GM18511 (cell line): ENCODE measurements around the gene UTP14C.
"Not testable (repeated sequence)": the region's sequence is repeated elsewhere in the genome, so short reads cannot be mapped to it uniquely, and the experiment has no call there.

Experiments
- ATAC-seq: cut with Tn5 transposase; IDR thresholded peaks from one replicate; pipeline ENCODE4 v1.9.1; 2021; ENCODE audit warnings: mild to moderate bottlenecking, moderate library complexity; ENCODE audit not compliant: unreplicated experiment

The UTP14C gene

GRCh38 chr13:52001120-52001731, 23.3 kb upstream of the UTP14C start:
- peak; percentile 89 for ATAC-seq

DNA sequence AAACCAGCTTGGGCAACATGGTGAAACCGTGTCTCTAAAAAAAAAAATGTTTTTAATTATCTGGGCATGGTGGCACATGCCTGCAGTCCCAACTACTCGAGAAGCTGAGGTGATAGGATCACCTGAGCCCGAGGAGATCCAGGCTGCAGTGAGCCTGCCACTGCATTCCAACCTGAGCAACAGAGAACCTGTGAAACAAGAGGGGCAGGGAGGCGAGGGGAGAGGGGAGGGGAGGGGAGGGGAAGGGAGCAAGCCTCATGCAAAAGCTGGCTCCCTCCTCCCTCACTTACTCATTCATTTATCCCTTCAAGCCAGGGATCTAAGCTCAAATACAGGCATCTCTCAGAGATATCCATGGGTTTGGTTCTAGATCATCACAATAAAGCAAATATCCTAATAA, 22.1 kb upstream of the UTP14C start:
- ATAC-seq = no peak

GRCh38 chr13:52003541-52003940, 20.9 kb upstream of the UTP14C start:
- no peak for ATAC-seq

- no peak for ATAC-seq
Measured at GRCh38 chr13:52004511-52005170, 19.9 kb upstream of the UTP14C start.

- no peak for ATAC-seq
Measured at GRCh38 chr13:52005841-52006522, 18.5 kb upstream of the UTP14C start.

DNA sequence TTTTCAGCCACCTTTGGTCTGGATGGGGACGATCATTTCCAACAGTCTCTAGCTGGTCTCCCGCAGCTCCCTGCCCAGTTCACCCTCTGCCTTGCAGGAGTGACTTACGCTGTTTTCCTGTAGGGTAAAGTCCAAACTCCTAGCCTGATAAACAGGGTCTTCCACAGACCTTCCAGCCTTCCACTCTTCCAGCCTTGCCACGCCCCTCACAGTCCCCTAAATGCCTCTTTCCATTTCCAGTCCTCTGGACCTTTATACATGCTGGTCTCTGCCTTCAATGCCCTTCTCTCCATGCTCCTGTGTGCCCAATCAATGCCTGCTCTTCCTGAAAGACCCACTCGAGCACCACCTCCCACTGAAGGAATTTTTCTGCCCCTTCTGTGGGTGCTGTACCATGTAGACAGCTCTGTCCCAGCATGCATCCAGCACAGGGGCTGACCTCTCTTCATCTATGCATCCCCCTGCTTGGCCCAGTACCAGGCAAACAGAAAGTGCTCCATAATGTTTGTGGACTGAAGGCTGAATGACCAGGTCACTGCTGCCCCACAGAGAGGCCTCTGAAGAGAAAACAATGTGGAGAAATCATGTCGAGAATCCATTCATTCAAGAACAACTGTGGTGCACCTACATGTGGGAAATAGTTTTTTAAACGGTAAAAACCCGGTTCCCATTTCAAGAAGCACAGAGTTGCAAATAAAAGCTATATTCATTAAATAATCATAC, 17.8 kb upstream of the UTP14C start:
- ATAC-seq = no peak

DNA sequence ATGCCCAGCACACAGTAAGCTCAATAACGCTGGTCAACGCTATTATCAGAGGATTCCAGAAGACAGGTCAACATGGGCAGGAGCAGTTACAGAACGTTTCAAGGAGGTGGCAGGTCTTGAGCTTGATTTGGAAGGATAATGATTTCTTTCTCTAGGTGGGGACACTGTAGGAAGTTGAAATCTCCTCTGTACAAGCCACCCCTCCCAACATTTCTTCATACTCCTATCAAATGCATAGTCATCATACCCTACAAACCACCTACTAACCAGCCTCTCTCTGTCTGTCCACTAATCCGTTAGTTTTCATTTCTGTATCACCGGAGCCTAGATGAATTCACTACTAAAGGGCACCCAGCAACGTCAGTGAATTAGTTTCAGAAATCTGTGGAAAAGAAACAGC, 14.5 kb upstream of the UTP14C start:
- ATAC-seq = no peak

GRCh38 chr13:52010890-52011631, 13.4 kb upstream of the UTP14C start, which contains the start of gene ATP7B:
Gene ATP7B (minus strand): TSS chr13:52011450. CDS start chr13:52011337, 113 bp downstream.
- ATAC-seq = peak; percentile 25

GRCh38 chr13:52011632-52012511, 12.6 kb upstream of the UTP14C start, which contains the start of gene ALG11:
Gene ALG11 (plus strand): TSS chr13:52012398. CDS start chr13:52012419, 21 bp downstream.
- peak; percentile 99 for ATAC-seq

DNA sequence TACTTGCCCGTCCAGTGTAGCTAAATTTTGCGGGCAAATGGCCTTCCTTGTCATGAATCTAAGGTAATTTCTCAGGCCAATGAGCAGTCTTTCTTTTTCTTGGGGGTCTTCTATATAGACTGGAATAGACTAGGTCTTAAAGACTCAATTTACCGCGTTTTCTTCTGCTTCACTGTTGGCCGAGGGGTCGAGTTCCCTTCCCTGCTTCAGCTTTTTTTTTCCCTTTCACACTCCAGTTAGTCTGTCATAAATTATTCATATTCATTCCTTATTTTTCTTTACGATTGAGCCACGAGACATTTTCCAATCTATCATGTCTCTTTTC, 12.0 kb upstream of the UTP14C start:
- ATAC-seq = peak; percentile 2

DNA sequence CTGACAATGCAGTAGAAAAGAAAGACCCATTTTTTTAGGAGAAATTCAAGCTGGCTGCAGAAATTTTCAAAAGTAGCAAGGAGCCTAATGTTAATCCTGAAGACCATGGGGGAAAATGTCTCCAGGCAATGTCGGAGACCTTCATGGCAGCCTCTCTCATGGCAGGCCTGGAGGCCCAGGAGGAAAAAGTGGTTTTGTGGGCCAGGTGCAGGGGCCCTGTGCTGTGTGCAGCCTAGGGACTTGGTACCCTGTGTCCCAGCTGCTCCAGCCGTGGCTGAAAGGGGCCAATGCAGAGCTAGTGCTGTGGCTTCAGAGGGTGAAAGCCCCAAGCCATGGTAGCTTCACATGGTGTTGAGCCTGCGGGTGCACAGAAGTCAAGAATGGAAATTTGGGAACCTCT, 8.2 kb upstream of the UTP14C start:
- ATAC-seq = no peak

- ATAC-seq = no peak
Measured at GRCh38 chr13:52020191-52020590, 4.3 kb upstream of the UTP14C start.

GRCh38 chr13:52022356-52022755, 2.1 kb upstream of the UTP14C start:
- no peak for ATAC-seq

DNA sequence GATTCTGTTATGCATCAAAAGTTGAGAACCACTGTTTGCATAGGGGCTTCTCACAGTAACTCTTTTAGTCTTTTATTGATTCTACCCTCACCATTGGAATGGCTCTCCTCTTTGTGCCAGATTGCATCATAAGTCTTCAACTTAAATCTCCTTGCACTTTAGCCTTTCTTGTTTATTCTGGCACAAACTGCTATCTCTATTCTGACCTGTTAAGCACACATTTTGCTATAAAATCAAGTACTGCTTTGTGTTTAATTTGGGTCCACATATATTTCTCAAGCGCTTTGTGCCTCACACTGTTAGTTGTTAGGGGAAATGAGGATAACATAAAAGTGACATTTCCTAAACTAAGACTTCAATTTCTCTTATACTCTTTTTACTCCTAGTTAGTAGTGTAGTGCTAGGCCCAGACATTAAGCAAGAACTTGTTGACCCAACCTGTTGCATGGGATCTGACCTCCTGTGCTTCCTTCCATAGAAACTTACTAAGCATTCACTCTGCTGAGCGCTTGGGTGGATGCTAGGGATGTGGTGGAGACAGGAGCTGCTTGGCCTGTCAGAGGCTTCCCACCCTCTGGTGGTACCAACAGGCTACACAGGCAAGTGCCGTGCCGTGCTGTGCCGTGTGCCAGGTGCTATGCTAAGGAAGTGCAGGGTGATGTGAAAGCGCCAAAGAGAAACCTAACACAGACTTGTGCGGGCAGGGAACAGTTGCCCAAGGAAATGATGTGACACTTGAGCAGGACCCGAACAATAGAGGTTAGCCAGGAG, 1.2 kb downstream of the UTP14C start:
- no peak for ATAC-seq

DNA sequence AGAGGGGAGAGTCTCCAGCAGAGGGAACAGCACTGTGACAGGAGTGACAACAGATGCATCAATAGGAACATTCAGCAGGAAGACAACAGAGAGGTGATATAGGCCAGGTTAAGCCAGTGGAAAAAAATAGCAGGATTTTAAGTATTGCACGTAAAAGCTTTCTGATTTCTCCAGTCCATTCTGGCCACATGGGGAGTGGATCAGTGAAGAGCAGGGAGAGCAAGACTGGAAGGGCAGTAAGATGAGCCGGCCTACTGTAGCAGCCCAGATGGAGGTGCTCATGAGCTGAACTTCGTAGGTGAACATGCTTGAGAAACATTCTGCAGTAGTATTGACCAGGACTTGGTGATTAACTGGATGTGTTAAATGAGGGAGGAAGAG, 1.7 kb downstream of the UTP14C start:
- no peak for ATAC-seq

DNA sequence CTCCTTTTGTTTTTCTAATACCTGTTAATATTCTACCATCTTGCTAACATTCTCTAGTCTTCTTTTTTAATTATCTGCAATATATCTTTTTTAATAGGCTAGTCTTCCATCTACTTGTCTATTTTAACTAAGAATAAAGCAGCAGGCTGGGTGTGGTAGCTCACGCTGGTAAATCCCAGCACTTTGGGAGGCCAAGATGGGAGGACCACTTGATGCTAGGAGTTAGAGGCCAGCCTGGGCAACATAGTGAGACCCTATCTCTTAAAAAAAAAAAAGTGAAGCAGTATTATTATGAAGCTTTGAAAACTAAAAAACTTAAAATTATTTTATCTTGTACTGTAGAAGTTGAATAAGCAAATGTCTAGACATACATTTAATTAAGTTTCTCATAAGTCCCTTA, 3.3 kb downstream of the UTP14C start:
- no peak for ATAC-seq

GRCh38 chr13:52029569-52029968, 5.1 kb downstream of the UTP14C start:
- no peak for ATAC-seq

- not testable (repeated sequence) for ATAC-seq
Measured at GRCh38 chr13:52030401-52030800, 5.9 kb downstream of the UTP14C start.

DNA sequence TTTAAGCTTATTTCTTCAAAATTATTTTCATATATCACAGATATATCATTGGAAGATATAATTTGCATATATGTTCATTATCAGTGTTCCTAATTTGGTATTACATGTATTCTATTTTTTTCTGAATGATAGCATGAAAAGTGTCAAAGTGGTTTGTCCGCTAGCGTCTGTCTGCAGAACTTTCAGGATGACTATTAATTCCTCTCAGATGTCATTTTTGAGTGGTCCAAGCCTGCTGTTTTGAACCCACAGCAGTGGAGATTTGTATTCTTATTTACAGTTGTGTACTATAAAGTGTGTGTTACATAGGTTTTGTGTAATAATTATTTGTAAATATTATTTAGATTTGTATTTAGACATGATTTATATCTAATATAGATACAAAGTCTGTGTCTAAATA, 8.5 kb downstream of the UTP14C start:
- no peak for ATAC-seq
